Measurements from ENCODE around the gene JMJD1C.

DNA sequence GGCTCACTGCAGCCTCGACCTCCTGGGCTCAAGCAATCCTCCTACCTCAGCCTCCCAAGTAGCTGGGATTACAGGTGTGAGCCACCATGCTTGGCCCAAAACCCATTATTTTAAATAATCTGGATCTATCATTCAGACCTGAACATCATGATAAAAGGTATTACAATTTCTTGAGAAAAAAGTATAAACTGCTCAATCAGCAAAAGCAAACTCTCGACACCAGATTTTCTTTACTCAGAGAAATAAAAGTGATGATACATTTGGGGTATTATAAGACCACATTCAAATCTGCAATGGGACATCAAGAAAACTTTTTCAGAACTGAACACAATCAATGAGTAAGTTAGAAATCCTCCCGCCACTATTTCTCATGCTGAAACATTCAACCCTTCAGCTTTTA lies 41.2 kb downstream of the JMJD1C start:
- TF ChIP-seq, protein P1, sequence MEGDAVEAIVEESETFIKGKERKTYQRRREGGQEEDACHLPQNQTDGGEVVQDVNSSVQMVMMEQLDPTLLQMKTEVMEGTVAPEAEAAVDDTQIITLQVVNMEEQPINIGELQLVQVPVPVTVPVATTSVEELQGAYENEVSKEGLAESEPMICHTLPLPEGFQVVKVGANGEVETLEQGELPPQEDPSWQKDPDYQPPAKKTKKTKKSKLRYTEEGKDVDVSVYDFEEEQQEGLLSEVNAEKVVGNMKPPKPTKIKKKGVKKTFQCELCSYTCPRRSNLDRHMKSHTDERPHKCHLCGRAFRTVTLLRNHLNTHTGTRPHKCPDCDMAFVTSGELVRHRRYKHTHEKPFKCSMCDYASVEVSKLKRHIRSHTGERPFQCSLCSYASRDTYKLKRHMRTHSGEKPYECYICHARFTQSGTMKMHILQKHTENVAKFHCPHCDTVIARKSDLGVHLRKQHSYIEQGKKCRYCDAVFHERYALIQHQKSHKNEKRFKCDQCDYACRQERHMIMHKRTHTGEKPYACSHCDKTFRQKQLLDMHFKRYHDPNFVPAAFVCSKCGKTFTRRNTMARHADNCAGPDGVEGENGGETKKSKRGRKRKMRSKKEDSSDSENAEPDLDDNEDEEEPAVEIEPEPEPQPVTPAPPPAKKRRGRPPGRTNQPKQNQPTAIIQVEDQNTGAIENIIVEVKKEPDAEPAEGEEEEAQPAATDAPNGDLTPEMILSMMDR (IDR thresholded peaks at IDR 0.05): no peak
- no peak for TF ChIP-seq POLR2A (IDR thresholded peaks at IDR 0.05)
